ENCODE measurements around the gene FAM3A. TPM values are rescaled to one million over a fixed set of nuclear protein-coding genes. Genes with fewer than 3 reads are reported as not detected.

Gene FAM3A
- total RNA-seq, 1 experiment from 2014 or later = 88.8 TPM

DNA sequence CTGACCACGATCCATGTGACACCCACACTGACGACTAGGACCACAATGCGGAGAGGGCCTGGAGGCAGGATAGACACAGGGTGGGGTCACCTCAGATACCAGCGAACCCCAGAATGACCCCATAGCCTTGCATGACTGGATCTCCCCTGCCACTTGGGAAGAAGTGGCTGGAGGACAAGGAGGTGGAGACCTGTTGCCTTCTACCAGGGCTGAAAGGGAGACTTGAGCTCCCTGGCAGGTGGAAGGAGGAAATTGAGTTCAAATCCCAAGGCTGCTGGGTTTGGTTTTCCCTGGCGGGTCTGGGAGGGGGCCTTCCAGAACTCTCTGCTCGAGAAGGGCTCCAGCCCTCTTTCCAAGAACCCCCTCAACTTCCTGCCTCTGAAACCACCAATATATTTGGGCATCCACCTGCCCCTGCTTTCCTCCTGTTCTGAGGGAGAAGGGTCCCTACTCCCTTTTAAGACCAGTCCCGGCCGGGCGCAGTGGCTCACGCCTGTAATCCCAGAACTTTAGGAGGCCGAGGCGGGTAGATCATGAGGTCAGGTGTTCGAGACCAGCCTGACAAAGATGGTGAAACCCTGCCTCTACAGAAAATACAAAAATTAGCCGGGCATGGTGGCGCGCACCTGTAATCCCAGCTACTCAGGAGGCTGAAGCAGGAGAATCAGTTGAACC, 3.0 kb downstream of the FAM3A start:
- intact Hi-C loops (cut with micrococcal nuclease; ENCODE audit: unreplicated experiment) = no loop called here
- ChIA-PET CTCF (no interaction called here), POLR2A (no interaction called here)

DNA sequence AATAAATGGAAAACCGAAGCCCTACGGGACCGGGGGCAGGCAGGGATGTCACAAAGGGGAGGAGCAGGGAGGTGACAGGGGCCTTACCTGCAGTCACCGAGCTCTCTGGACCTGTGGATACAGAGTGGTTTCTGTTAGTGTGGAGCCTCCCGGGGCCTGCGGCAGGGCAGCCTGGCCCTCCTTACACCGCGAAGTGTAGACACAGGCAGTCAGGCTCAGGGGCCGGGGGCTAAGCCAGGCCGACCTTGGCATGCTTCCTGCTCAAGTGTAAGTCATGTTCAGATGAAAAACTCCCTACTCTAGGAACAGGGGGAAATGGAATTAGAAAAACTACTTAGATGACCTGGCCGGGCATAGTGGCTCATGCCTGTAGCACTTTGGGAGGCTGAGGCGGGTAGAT, 4.3 kb downstream of the FAM3A start:
- DNase-seq (ENCODE audit: low read depth, low spot score) (no peak), ATAC-seq (no peak)
- TF ChIP-seq, protein P1, sequence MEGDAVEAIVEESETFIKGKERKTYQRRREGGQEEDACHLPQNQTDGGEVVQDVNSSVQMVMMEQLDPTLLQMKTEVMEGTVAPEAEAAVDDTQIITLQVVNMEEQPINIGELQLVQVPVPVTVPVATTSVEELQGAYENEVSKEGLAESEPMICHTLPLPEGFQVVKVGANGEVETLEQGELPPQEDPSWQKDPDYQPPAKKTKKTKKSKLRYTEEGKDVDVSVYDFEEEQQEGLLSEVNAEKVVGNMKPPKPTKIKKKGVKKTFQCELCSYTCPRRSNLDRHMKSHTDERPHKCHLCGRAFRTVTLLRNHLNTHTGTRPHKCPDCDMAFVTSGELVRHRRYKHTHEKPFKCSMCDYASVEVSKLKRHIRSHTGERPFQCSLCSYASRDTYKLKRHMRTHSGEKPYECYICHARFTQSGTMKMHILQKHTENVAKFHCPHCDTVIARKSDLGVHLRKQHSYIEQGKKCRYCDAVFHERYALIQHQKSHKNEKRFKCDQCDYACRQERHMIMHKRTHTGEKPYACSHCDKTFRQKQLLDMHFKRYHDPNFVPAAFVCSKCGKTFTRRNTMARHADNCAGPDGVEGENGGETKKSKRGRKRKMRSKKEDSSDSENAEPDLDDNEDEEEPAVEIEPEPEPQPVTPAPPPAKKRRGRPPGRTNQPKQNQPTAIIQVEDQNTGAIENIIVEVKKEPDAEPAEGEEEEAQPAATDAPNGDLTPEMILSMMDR (IDR thresholded peaks at IDR 0.05) = no peak
- TF ChIP-seq, protein P2, sequence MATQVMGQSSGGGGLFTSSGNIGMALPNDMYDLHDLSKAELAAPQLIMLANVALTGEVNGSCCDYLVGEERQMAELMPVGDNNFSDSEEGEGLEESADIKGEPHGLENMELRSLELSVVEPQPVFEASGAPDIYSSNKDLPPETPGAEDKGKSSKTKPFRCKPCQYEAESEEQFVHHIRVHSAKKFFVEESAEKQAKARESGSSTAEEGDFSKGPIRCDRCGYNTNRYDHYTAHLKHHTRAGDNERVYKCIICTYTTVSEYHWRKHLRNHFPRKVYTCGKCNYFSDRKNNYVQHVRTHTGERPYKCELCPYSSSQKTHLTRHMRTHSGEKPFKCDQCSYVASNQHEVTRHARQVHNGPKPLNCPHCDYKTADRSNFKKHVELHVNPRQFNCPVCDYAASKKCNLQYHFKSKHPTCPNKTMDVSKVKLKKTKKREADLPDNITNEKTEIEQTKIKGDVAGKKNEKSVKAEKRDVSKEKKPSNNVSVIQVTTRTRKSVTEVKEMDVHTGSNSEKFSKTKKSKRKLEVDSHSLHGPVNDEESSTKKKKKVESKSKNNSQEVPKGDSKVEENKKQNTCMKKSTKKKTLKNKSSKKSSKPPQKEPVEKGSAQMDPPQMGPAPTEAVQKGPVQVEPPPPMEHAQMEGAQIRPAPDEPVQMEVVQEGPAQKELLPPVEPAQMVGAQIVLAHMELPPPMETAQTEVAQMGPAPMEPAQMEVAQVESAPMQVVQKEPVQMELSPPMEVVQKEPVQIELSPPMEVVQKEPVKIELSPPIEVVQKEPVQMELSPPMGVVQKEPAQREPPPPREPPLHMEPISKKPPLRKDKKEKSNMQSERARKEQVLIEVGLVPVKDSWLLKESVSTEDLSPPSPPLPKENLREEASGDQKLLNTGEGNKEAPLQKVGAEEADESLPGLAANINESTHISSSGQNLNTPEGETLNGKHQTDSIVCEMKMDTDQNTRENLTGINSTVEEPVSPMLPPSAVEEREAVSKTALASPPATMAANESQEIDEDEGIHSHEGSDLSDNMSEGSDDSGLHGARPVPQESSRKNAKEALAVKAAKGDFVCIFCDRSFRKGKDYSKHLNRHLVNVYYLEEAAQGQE (IDR thresholded peaks at IDR 0.05; ENCODE audit: insufficient read depth in 1 of 2, low read depth in 2 of 2, low read length in 1 of 2) = no peak
- TF ChIP-seq TCF7L2 (IDR thresholded peaks at IDR 0.05; ENCODE audit: low read depth, low read length) (no peak), SIN3A (IDR thresholded peaks at IDR 0.05; ENCODE audit: borderline replicate concordance, insufficient read depth, low read depth, low read length) (no peak), POLR2AphosphoS5 (IDR thresholded peaks at IDR 0.05; ENCODE audit: low read depth, low read length) (no peak)
- no peaks in the 10 kb centered on the region for H3K36me3 ChIP-seq (ENCODE audit: control insufficient read depth, insufficient read depth, low read length)
- peaks cover 1% of the 10 kb centered on the region for H3K4me1 ChIP-seq (ENCODE audit: control insufficient read depth, insufficient read depth, low read length)
- POLR2A ChIA-PET = no interaction called here
- in situ Hi-C loops (cut with HindIII; ENCODE audit: low pct_unique_long_range_greater_than_20kb, low sequenced_read_pairs) = no loop called here
- BruUV-seq (replicated peaks) = no TSS peak
- H3K27me3 ChIP-seq (ENCODE audit: control insufficient read depth, insufficient read depth, low read length) = no peaks in the 10 kb centered on the region
- intact Hi-C loops (cut with micrococcal nuclease; ENCODE audit: unreplicated experiment) = no loop called here
- no peaks in the 10 kb centered on the region for H3K9me3 ChIP-seq (ENCODE audit: control insufficient read depth, insufficient read depth, low read depth, low read length)
- CTCF ChIA-PET = no interaction called here
- H3K27ac ChIP-seq (ENCODE audit: low read length) = no peak overlapping the region
- no peak overlapping the region for H3K4me3 ChIP-seq (ENCODE audit: low read depth in 2 of 2, low read length in 2 of 2)

More for the DNA sequence above, 3.0 kb downstream of the FAM3A start:
- in situ Hi-C loops (cut with HindIII; ENCODE audit: low pct_unique_long_range_greater_than_20kb, low sequenced_read_pairs) = no loop called here
- H3K9me3 ChIP-seq (ENCODE audit: control insufficient read depth, insufficient read depth, low read depth, low read length) = no peaks in the 10 kb centered on the region
- BruUV-seq (replicated peaks) = no TSS peak
- no peaks in the 10 kb centered on the region for H3K27me3 ChIP-seq (ENCODE audit: control insufficient read depth, insufficient read depth, low read length)
- H3K36me3 ChIP-seq (ENCODE audit: control insufficient read depth, insufficient read depth, low read length) = no peaks in the 10 kb centered on the region
- ATAC-seq (no peak), DNase-seq (ENCODE audit: low read depth, low spot score) (no peak)
- TF ChIP-seq, protein P2 (IDR thresholded peaks at IDR 0.05; ENCODE audit: insufficient read depth in 1 of 2, low read depth in 2 of 2, low read length in 1 of 2) = no peak
- TF ChIP-seq POLR2AphosphoS5 (IDR thresholded peaks at IDR 0.05; ENCODE audit: low read depth, low read length) (no peak), TCF7L2 (IDR thresholded peaks at IDR 0.05; ENCODE audit: low read depth, low read length) (no peak), SIN3A (IDR thresholded peaks at IDR 0.05; ENCODE audit: borderline replicate concordance, insufficient read depth, low read depth, low read length) (no peak)
- TF ChIP-seq, protein P1 (IDR thresholded peaks at IDR 0.05) = no peak
- H3K4me3 ChIP-seq (ENCODE audit: low read depth in 2 of 2, low read length in 2 of 2) = no peak overlapping the region
- peaks cover 12% of the 10 kb centered on the region for H3K4me1 ChIP-seq (ENCODE audit: control insufficient read depth, insufficient read depth, low read length)
- no peak overlapping the region for H3K27ac ChIP-seq (ENCODE audit: low read length)
